COLO829 (cell line): ENCODE measurements around the gene MBOAT2.

Experiments
- DNase-seq: peaks from one replicate; pipeline ENCODE4 v3.0.0; 2012; ENCODE audit warnings: low spot score

MBOAT2 gene

GRCh38 chr2:8821276-8822217, 181.9 kb downstream of the MBOAT2 start:
- DNase-seq: no peak

- DNase-seq: no peak
Observed at GRCh38 chr2:8819948-8820347, 183.5 kb downstream of the MBOAT2 start.

GRCh38 chr2:8819194-8819593, 184.3 kb downstream of the MBOAT2 start:
- DNase-seq: no peak

GRCh38 chr2:8817221-8817620, 186.3 kb downstream of the MBOAT2 start:
- no peak for DNase-seq

- no peak for DNase-seq
Observed at GRCh38 chr2:8806885-8807704, 196.4 kb downstream of the MBOAT2 start.

GRCh38 chr2:8805278-8806210, 197.9 kb downstream of the MBOAT2 start:
- no peak for DNase-seq

GRCh38 chr2:8803658-8804379, 199.7 kb downstream of the MBOAT2 start:
- DNase-seq: peak; percentile 72

- no peak for DNase-seq
Observed at GRCh38 chr2:8802741-8803140, 200.7 kb downstream of the MBOAT2 start.
